Stomach (tissue), 4 donors: ENCODE measurements around the gene C1QTNF5.

Experiments used
- EP300 ChIP-seq: sonication (generic); formaldehyde crosslinking; IDR thresholded peaks from one replicate; pipeline ENCODE4 v1.6.1; 2017; ENCODE audit warnings: antibody characterized with exemption
- POLR2A ChIP-seq, 4 donors: fragments of 450-650 bp; IDR thresholded peaks; one replicate each; pipeline ENCODE4 v1.6.1; 2016; ENCODE audit warnings: antibody characterized with exemption in 4 of 4, control low read depth in 2 of 4, mild to moderate bottlenecking in 1 of 4, moderate library complexity in 1 of 4
- POLR2AphosphoS5 ChIP-seq, 3 donors: sonication (generic); formaldehyde crosslinking; IDR thresholded peaks; one replicate each; pipeline ENCODE4 v1.6.1; 2016; ENCODE audit warnings: antibody characterized with exemption in 3 of 3
- TF ChIP-seq, protein P1 (sequence below), 7 experiments: fragments of 450-650 bp in 4 of 7; fragments of 200-600 bp in 3 of 7; sonication (generic) in 3 of 7; IDR thresholded peaks; one replicate each; pipeline ENCODE4 v1.5.1; 2016 to 2019; ENCODE audit warnings: antibody characterized with exemption in 7 of 7, control low read depth in 2 of 7, mild to moderate bottlenecking in 1 of 7

DNA sequence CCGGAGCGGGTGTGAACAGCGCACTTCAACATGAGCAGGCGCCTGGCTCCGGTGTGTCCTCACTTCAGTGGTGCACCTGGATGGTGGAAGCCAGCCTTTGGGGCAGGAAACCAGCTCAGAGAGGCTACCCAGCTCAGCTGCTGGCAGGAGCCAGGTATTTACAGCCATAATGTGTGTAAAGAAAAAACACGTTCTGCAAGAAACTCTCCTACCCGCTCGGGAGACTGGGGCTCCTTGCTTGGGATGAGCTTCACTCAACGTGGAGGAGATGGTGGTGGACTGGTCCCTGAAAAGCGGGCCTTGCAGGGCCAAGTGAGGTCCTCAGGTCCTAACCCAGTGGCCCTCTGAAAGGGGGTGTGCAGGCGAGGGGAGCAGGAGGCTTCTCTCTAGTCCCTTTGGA, 31.3 kb downstream of the C1QTNF5 start:
- TF ChIP-seq POLR2A (IDR thresholded peaks at IDR 0.05) (no peak), POLR2AphosphoS5 (IDR thresholded peaks at IDR 0.05) (no peak), EP300 (no peak)
- TF ChIP-seq, protein P1, sequence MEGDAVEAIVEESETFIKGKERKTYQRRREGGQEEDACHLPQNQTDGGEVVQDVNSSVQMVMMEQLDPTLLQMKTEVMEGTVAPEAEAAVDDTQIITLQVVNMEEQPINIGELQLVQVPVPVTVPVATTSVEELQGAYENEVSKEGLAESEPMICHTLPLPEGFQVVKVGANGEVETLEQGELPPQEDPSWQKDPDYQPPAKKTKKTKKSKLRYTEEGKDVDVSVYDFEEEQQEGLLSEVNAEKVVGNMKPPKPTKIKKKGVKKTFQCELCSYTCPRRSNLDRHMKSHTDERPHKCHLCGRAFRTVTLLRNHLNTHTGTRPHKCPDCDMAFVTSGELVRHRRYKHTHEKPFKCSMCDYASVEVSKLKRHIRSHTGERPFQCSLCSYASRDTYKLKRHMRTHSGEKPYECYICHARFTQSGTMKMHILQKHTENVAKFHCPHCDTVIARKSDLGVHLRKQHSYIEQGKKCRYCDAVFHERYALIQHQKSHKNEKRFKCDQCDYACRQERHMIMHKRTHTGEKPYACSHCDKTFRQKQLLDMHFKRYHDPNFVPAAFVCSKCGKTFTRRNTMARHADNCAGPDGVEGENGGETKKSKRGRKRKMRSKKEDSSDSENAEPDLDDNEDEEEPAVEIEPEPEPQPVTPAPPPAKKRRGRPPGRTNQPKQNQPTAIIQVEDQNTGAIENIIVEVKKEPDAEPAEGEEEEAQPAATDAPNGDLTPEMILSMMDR (IDR thresholded peaks at IDR 0.05): no peak
